Esophagus (tissue), 2 donors: ENCODE data around the gene TAOK2. TPM values are rescaled to one million over a fixed set of nuclear protein-coding genes. Genes with fewer than 3 reads are reported as not detected.

Experiments
- H3K27ac ChIP-seq, 2 donors: one replicate each; pipeline ENCODE4 v1.5.1; 2013; ENCODE audit warnings: low read depth in 2 of 2, mild to moderate bottlenecking in 2 of 2, inconsistent platforms in 1 of 2, low read length in 1 of 2, moderate library complexity in 1 of 2
- H3K27me3 ChIP-seq, 2 donors: one replicate each; pipeline ENCODE4 v1.6.1; 2013; ENCODE audit warnings: low read length in 2 of 2, control low read depth in 1 of 2, mild to moderate bottlenecking in 1 of 2; ENCODE audit not compliant: insufficient read depth in 2 of 2, control insufficient read depth in 1 of 2
- H3K36me3 ChIP-seq, 2 donors: one replicate each; pipeline ENCODE4 v1.6.1; 2013; ENCODE audit warnings: low read length in 1 of 2; ENCODE audit not compliant: control insufficient read depth in 2 of 2, insufficient read depth in 2 of 2
- H3K4me1 ChIP-seq, 2 donors: one replicate each; pipeline ENCODE4 v1.6.1; 2013; ENCODE audit warnings: low read length in 1 of 2; ENCODE audit not compliant: control insufficient read depth in 2 of 2, insufficient read depth in 2 of 2
- H3K4me3 ChIP-seq, 2 donors: one replicate each; pipeline ENCODE4 v1.5.1; 2013; ENCODE audit warnings: low read length in 2 of 2, mild to moderate bottlenecking in 2 of 2, low read depth in 1 of 2, moderate library complexity in 1 of 2
- H3K9me3 ChIP-seq, 2 donors: one replicate each; pipeline ENCODE4 v1.6.1; 2013; ENCODE audit warnings: mild to moderate bottlenecking in 2 of 2, low read depth in 1 of 2, low read length in 1 of 2, moderate library complexity in 1 of 2; ENCODE audit not compliant: control insufficient read depth in 2 of 2, insufficient read depth in 1 of 2
- WGBS, 2 donors: extraction: QIAGEN DNeasy Blood & Tissue Kit; methylation state at CpG; one replicate each; pipeline ENCODE4 v1.1.7; 2013; 5-methylcytosine and 5-hydroxymethylcytosine counted together
- polyA plus RNA-seq, 2 donors: library from polyadenylated mRNA; stranded (reverse); fragments of 200-250 nt; gene quantifications; one replicate each; pipeline ENCODE4 v1.2.3, GENCODE V29; 2013
- donor health status: healthy with polysubstance abuse.
- donor health status: Bipolar disorder and iron deficiency.

The TAOK2 gene
- polyA plus RNA-seq, 2 donors, result 15.6 to 30.2 TPM

GRCh38 chr16:30002614-30003346 is 29.1 kb downstream of the TAOK2 start:
- WGBS, 2 donors, result 81 to 83% methylated on average over 19 of the region's 19 CpGs
- Histone ChIP-seq H3K27ac (no peak overlapping the region), H3K4me1 (no peaks in the 10 kb centered on the region), H3K4me3 (no peak overlapping the region), H3K9me3 (no peaks in the 10 kb centered on the region), H3K36me3 (peaks cover 0 to 20% of the 10 kb centered on the region in 2 donors), H3K27me3 (no peaks in the 10 kb centered on the region)

GRCh38 chr16:30003670-30004423 is 30.2 kb downstream of the TAOK2 start:
- no peaks in the 10 kb centered on the region for H3K4me1 ChIP-seq
- H3K27ac ChIP-seq, result no peak overlapping the region
- no peak overlapping the region for H3K4me3 ChIP-seq
- H3K9me3 ChIP-seq, result no peaks in the 10 kb centered on the region
- WGBS, 2 donors, result 84 to 86% methylated on average over 17 of the region's 17 CpGs
- peaks cover 0 to 20% of the 10 kb centered on the region in 2 donors for H3K36me3 ChIP-seq
- H3K27me3 ChIP-seq, result no peaks in the 10 kb centered on the region

GRCh38 chr16:30004424-30004776 is 30.7 kb downstream of the TAOK2 start:
- no peaks in the 10 kb centered on the region for H3K9me3 ChIP-seq
- H3K4me3 ChIP-seq, result no peak overlapping the region
- WGBS, 2 donors, result 62 to 67% methylated on average over 19 of the region's 19 CpGs
- H3K27ac ChIP-seq, result no peak overlapping the region
- peaks cover 0 to 20% of the 10 kb centered on the region in 2 donors for H3K36me3 ChIP-seq
- no peaks in the 10 kb centered on the region for H3K4me1 ChIP-seq
- H3K27me3 ChIP-seq, result no peaks in the 10 kb centered on the region

- no peak overlapping the region for H3K27ac ChIP-seq
- H3K36me3 ChIP-seq, result peaks cover 0 to 20% of the 10 kb centered on the region in 2 donors
- no peaks in the 10 kb centered on the region for H3K27me3 ChIP-seq
- peaks cover 0 to 4% of the 10 kb centered on the region in 2 donors for H3K4me1 ChIP-seq
- H3K9me3 ChIP-seq, result no peaks in the 10 kb centered on the region
- H3K4me3 ChIP-seq, result no peak overlapping the region
- 45 to 54% methylated on average over 7 to 11 of the region's 11 CpGs for WGBS, 2 donors
Observed at GRCh38 chr16:30004811-30005242, 31.2 kb downstream of the TAOK2 start.

GRCh38 chr16:30005341-30006094 is 31.9 kb downstream of the TAOK2 start:
- H3K4me1 ChIP-seq, result peaks cover 4 to 5% of the 10 kb centered on the region in 2 donors
- H3K27me3 ChIP-seq, result peaks cover 0 to 5% of the 10 kb centered on the region in 2 donors
- H3K27ac ChIP-seq, result no peak overlapping the region
- peaks cover 0 to 16% of the 10 kb centered on the region in 2 donors for H3K36me3 ChIP-seq
- 51 to 54% methylated on average over 34 to 35 of the region's 35 CpGs for WGBS, 2 donors
- no peaks in the 10 kb centered on the region for H3K9me3 ChIP-seq
- H3K4me3 ChIP-seq, result no peak overlapping the region

- H3K9me3 ChIP-seq, result no peaks in the 10 kb centered on the region
- H3K36me3 ChIP-seq, result peaks cover 0 to 10% of the 10 kb centered on the region in 2 donors
- peaks cover 6 to 11% of the 10 kb centered on the region in 2 donors for H3K4me1 ChIP-seq
- H3K27ac ChIP-seq, result no peak overlapping the region
- no peak overlapping the region for H3K4me3 ChIP-seq
- 77 to 78% methylated on average over 18 of the region's 18 CpGs for WGBS, 2 donors
- H3K27me3 ChIP-seq, result peaks cover 0 to 6% of the 10 kb centered on the region in 2 donors
Observed at GRCh38 chr16:30006095-30006473, 32.4 kb downstream of the TAOK2 start.

- WGBS, 2 donors, result 78 to 80% methylated on average over 34 of the region's 34 CpGs
- Histone ChIP-seq H3K4me3 (no peak overlapping the region), H3K4me1 (peaks cover 6 to 12% of the 10 kb centered on the region in 2 donors), H3K9me3 (no peaks in the 10 kb centered on the region), H3K36me3 (peaks cover 0 to 7% of the 10 kb centered on the region in 2 donors), H3K27me3 (peaks cover 0 to 14% of the 10 kb centered on the region in 2 donors), H3K27ac (no peak overlapping the region)
Observed at GRCh38 chr16:30006659-30007377, 33.1 kb downstream of the TAOK2 start.

GRCh38 chr16:30007378-30007895 is 33.8 kb downstream of the TAOK2 start:
- Histone ChIP-seq H3K4me1 (peaks cover 6 to 12% of the 10 kb centered on the region in 2 donors), H3K27ac (no peak overlapping the region), H3K27me3 (peaks cover 0 to 15% of the 10 kb centered on the region in 2 donors), H3K9me3 (no peaks in the 10 kb centered on the region), H3K36me3 (peaks cover 0 to 3% of the 10 kb centered on the region in 2 donors), H3K4me3 (no peak overlapping the region)
- WGBS, 2 donors, result 62 to 67% methylated on average over 11 of the region's 11 CpGs
